HepG2 (cell line): Measurements from ENCODE around the gene TMEM185B.

Source experiments
- EZH2 ChIP-seq: conservative IDR thresholded peaks from 2 replicates; pipeline ENCODE4 v1.6.1; 2012; ENCODE audit warnings: mild to moderate bottlenecking, low read depth, low read length, moderate library complexity
- USF2 ChIP-seq, 2 experiments: sonication (generic) in 1 of 2; formaldehyde crosslinking in 1 of 2; IDR thresholded peaks; 2 replicates each; pipeline versions ENCODE4 v1.5.1 to v1.6.1; 2011 to 2020; ENCODE audit warnings: borderline replicate concordance in 1 of 2, low read depth in 1 of 2, low read length in 1 of 2, mild to moderate bottlenecking in 1 of 2, missing genetic modification reagents in 1 of 2, moderate library complexity in 1 of 2
- ZNF143 ChIP-seq: sonication (generic); formaldehyde crosslinking; IDR thresholded peaks from 2 replicates; pipeline ENCODE4 v1.4.0; 2020; ENCODE audit warnings: missing genetic modification reagents
- ZNF160 ChIP-seq: sonication (generic); formaldehyde crosslinking; IDR thresholded peaks from 2 replicates; pipeline ENCODE4 v1.8.0; 2022; ENCODE audit warnings: mild to moderate bottlenecking, inconsistent platforms, missing genetic modification reagents
- ZNF615 ChIP-seq: sonication (generic); formaldehyde crosslinking; IDR thresholded peaks from 2 replicates; pipeline ENCODE4 v1.5.0; 2020; ENCODE audit warnings: mild to moderate bottlenecking, missing genetic modification reagents, borderline replicate concordance
- TF ChIP-seq, protein P1 (sequence below): sonication (generic); formaldehyde crosslinking; IDR thresholded peaks from 2 replicates; pipeline ENCODE4 v1.4.0; 2020; ENCODE audit warnings: missing genetic modification reagents, mild to moderate bottlenecking, borderline replicate concordance
- TF ChIP-seq, protein P2 (sequence below): IDR thresholded peaks from 2 replicates; pipeline ENCODE4 v1.6.1; 2012; ENCODE audit warnings: low read length, improper control_type of control experiment

DNA sequence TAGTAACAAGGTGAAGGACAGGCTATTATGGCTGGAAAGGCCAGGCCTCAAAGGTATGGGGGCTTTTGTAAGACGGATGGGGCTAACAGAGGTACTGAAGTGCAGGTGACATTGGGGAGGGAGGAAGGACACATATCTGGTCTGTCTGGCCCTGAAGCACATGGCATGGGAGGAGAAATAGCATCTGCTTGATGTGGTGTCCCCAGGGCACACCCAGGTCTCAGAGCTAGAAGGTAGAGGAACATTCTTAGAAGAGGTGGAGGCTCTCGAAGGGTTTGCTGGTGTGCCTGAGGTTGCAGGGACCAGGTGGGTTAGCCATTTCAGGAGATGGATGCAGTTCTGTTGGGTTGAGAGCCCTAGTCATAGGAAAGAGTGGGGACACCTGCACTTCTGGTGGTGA lies 39.0 kb upstream of the TMEM185B start:
- TF ChIP-seq ZNF160 (CRISPR knock-in tag) (no peak), ZNF143 (CRISPR knock-in tag) (no peak), ZNF615 (CRISPR knock-in tag) (no peak), EZH2 (no peak), USF2 (IDR thresholded peaks at IDR 0.05; ENCODE audit: low read depth, low read length) (no peak), USF2 (CRISPR knock-in tag; IDR thresholded peaks at IDR 0.05; ENCODE audit: borderline replicate concordance) (no peak)
- TF ChIP-seq, protein P1, sequence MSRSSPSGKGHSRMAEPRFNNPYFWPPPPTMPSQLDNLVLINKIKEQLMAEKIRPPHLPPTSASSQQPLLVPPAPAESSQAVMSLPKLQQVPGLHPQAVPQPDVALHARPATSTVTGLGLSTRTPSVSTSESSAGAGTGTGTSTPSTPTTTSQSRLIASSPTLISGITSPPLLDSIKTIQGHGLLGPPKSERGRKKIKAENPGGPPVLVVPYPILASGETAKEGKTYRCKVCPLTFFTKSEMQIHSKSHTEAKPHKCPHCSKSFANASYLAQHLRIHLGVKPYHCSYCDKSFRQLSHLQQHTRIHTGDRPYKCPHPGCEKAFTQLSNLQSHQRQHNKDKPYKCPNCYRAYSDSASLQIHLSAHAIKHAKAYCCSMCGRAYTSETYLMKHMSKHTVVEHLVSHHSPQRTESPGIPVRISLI (CRISPR knock-in tag), result no peak
- TF ChIP-seq, protein P2, sequence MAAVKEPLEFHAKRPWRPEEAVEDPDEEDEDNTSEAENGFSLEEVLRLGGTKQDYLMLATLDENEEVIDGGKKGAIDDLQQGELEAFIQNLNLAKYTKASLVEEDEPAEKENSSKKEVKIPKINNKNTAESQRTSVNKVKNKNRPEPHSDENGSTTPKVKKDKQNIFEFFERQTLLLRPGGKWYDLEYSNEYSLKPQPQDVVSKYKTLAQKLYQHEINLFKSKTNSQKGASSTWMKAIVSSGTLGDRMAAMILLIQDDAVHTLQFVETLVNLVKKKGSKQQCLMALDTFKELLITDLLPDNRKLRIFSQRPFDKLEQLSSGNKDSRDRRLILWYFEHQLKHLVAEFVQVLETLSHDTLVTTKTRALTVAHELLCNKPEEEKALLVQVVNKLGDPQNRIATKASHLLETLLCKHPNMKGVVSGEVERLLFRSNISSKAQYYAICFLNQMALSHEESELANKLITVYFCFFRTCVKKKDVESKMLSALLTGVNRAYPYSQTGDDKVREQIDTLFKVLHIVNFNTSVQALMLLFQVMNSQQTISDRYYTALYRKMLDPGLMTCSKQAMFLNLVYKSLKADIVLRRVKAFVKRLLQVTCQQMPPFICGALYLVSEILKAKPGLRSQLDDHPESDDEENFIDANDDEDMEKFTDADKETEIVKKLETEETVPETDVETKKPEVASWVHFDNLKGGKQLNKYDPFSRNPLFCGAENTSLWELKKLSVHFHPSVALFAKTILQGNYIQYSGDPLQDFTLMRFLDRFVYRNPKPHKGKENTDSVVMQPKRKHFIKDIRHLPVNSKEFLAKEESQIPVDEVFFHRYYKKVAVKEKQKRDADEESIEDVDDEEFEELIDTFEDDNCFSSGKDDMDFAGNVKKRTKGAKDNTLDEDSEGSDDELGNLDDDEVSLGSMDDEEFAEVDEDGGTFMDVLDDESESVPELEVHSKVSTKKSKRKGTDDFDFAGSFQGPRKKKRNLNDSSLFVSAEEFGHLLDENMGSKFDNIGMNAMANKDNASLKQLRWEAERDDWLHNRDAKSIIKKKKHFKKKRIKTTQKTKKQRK, result no peak
